ENCODE measurements around the gene CSF1. TPM values are rescaled to one million over a fixed set of nuclear protein-coding genes. Genes with fewer than 3 reads are reported as not detected.
A peak's percentile ranks its signal among the peaks of the same experiment; 100 is the strongest.

The CSF1 gene
- total and polyA plus RNA-seq, 2 of the 13 experiments (the other 11 are each of a cell fraction or from before 2014, with no cell fraction given), result 4.6 to 13.3 TPM

- TF ChIP-seq ZNF557 (CRISPR knock-in tag; IDR thresholded peaks at IDR 0.05) (no peak), HNF1B (CRISPR knock-in tag; IDR thresholded peaks at IDR 0.05) (peak; percentile 78), EP300 (IDR thresholded peaks at IDR 0.05; ENCODE audit: low read depth in 2 of 2, low read length in 2 of 2) (peak in 1 of 2 experiments; percentile 41; a peak in 2 of 4 replicates), EP300 (CRISPR knock-in tag; IDR thresholded peaks at IDR 0.05; ENCODE audit: borderline replicate concordance) (no peak), ZNF775 (CRISPR knock-in tag; IDR thresholded peaks at IDR 0.05; ENCODE audit: borderline replicate concordance) (0 out of 2 replicates have a peak, but pooled peaks have one; percentile 53), ZBTB21 (CRISPR knock-in tag; IDR thresholded peaks at IDR 0.05) (no peak), PHB2 (IDR thresholded peaks at IDR 0.05; ENCODE audit: partially characterized antibody) (no peak), TSC22D2 (CRISPR knock-in tag; IDR thresholded peaks at IDR 0.05; ENCODE audit: borderline replicate concordance) (no peak), ZNF547 (CRISPR knock-in tag; IDR thresholded peaks at IDR 0.05) (no peak), ZNF563 (CRISPR knock-in tag; IDR thresholded peaks at IDR 0.05) (0 out of 2 replicates have a peak, but pooled peaks have one; percentile 33), MAFK (conservative IDR thresholded peaks at IDR 0.05 in 1 of 2, IDR thresholded peaks at IDR 0.05 in 1 of 2; ENCODE audit: low read length in 2 of 2) (peak; percentile 17 to 45; a peak in 3 of 4 replicates), HNF1A (IDR thresholded peaks at IDR 0.05; ENCODE audit: low read depth) (peak; percentile 18; the same call in 1 of the 2 replicates), HNF1A (CRISPR knock-in tag; IDR thresholded peaks at IDR 0.05; ENCODE audit: borderline replicate concordance) (no peak), NFE2L1 (CRISPR knock-in tag; IDR thresholded peaks at IDR 0.05; ENCODE audit: borderline replicate concordance) (no peak), YY1 (IDR thresholded peaks at IDR 0.05; ENCODE audit: insufficient read depth, insufficient replicate concordance, low read depth, low read length) (peak; percentile 41), SP4 (CRISPR knock-in tag; IDR thresholded peaks at IDR 0.05) (peak; percentile 50; the same call in 1 of the 2 replicates), NR2F2 (IDR thresholded peaks at IDR 0.05; ENCODE audit: borderline replicate concordance, low read depth) (0 out of 2 replicates have a peak, but pooled peaks have one; percentile 23), MED1 (CRISPR knock-in tag; IDR thresholded peaks at IDR 0.05) (peak; percentile 41), ZC3H4 (CRISPR knock-in tag; IDR thresholded peaks at IDR 0.05; ENCODE audit: borderline replicate concordance) (0 out of 2 replicates have a peak, but pooled peaks have one; percentile 15), THAP9 (CRISPR knock-in tag; IDR thresholded peaks at IDR 0.05; ENCODE audit: borderline replicate concordance) (peak; percentile 39; the same call in 1 of the 2 replicates)
Measured at GRCh38 chr1:109933856-109934711, 23.4 kb downstream of the CSF1 start (continued).

Measured in HepG2 (cell line).